ENCODE results near the gene RNF220. TPM values are rescaled to one million over a fixed set of nuclear protein-coding genes. Genes with fewer than 3 reads are reported as not detected.

Gene RNF220
- total and polyA plus RNA-seq, 12 donors = 41.8 to 82.5 (median 58.0) TPM

GRCh38 chr1:44481701-44482100 lies 76.6 kb downstream of the RNF220 start:
- Histone ChIP-seq H3K27me3 (no peaks in the 10 kb centered on the region), H3K4me3 (no peak overlapping the region), H3K27ac (no peak overlapping the region), H3K36me3 (no peaks in the 10 kb centered on the region), H3K4me1 (peaks cover 7 to 33% (median 24%) of the 10 kb centered on the region in 9 donors), H3K9me3 (no peaks in the 10 kb centered on the region)
- DNase-seq (no peak), ATAC-seq (no peak)
- WGBS, 2 donors = 76 to 80% methylated on average over 2 of the region's 2 CpGs
- TF ChIP-seq, protein P1, sequence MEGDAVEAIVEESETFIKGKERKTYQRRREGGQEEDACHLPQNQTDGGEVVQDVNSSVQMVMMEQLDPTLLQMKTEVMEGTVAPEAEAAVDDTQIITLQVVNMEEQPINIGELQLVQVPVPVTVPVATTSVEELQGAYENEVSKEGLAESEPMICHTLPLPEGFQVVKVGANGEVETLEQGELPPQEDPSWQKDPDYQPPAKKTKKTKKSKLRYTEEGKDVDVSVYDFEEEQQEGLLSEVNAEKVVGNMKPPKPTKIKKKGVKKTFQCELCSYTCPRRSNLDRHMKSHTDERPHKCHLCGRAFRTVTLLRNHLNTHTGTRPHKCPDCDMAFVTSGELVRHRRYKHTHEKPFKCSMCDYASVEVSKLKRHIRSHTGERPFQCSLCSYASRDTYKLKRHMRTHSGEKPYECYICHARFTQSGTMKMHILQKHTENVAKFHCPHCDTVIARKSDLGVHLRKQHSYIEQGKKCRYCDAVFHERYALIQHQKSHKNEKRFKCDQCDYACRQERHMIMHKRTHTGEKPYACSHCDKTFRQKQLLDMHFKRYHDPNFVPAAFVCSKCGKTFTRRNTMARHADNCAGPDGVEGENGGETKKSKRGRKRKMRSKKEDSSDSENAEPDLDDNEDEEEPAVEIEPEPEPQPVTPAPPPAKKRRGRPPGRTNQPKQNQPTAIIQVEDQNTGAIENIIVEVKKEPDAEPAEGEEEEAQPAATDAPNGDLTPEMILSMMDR (IDR thresholded peaks at IDR 0.05) = no peak
- intact Hi-C loops (cut with DNase I) = loop anchor here in 1 of 10 donors (10.0 kb wide), 1 partner anchor 57 kb away; no protein-coding TSS in a partner anchor

DNA sequence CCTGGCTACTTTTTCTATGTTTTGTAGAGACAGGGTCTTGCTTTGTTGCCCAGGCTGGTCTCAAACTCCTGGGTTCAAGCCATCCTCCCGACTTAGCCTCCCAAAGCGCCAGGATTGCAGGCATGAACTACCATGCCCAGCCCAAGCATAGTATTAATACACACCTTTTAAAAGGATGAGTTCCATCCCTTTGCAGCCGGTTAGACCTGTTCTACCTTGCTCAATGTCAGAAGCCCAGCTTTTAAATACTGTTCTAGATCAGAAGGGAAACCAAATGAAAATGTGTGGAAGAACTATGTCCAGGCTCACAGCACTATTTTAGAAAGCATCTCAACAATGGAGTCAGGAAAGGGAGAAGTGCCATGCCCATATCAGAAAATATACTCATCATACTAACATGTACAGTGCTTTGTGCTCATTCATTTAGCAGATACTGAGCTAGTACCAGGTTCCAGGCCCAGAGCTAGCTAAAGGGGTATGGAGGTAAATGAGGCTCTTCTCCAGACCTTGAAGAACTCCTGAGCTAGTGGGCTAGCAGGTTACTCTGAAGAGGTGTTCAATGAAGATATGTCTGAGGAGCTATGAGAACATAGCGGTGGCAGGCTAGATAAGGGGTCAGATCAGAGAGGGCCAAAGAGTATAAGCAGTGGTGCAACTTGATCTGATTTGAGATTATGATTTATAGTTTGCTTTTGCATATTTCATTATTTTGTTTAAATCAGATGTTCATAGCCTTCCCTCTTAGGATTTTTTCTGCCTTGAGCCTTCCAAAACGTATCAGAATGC lies 78.2 kb downstream of the RNF220 start:
- H3K27ac ChIP-seq = no peak overlapping the region
- H3K27me3 ChIP-seq = no peaks in the 10 kb centered on the region
- no peak for ATAC-seq
- 93 to 96% methylated on average over 5 of the region's 5 CpGs for WGBS, 2 donors
- H3K9me3 ChIP-seq = no peaks in the 10 kb centered on the region
- TF ChIP-seq, protein P1 (IDR thresholded peaks at IDR 0.05) = no peak
- peaks cover 7 to 34% (median 25%) of the 10 kb centered on the region in 9 donors for H3K4me1 ChIP-seq
- no peaks in the 10 kb centered on the region for H3K36me3 ChIP-seq
- intact Hi-C loops (cut with DNase I) = loop anchor here in 1 of 10 donors (10.0 kb wide), 1 partner anchor 58 kb away; no protein-coding TSS in a partner anchor
- H3K4me3 ChIP-seq = no peak overlapping the region
- DNase-seq = no peak

GRCh38 chr1:44484155-44484688 lies 79.2 kb downstream of the RNF220 start:
- TF ChIP-seq, protein P1 (IDR thresholded peaks at IDR 0.05) = peak in 1 of 9 donors; percentile 20
- H3K36me3 ChIP-seq = no peaks in the 10 kb centered on the region
- peaks cover 7 to 34% (median 25%) of the 10 kb centered on the region in 9 donors for H3K4me1 ChIP-seq
- H3K4me3 ChIP-seq = no peak overlapping the region
- no peaks in the 10 kb centered on the region for H3K27me3 ChIP-seq
- DNase-seq (no peak), ATAC-seq (peak in 7 of 8 donors; percentile 26 to 72 (median 49))
- intact Hi-C loops (cut with DNase I) = loop anchor here in 1 of 10 donors (10.0 kb wide), 1 partner anchor 59 kb away; no protein-coding TSS in a partner anchor
- H3K9me3 ChIP-seq = no peaks in the 10 kb centered on the region
- peak overlapping the region in 7 of 10 donors; percentile 23 to 89 (median 71) for H3K27ac ChIP-seq
- 43 to 44% methylated on average over 11 of the region's 11 CpGs for WGBS, 2 donors

GRCh38 chr1:44485229-44485933 lies 80.3 kb downstream of the RNF220 start:
- H3K9me3 ChIP-seq = peaks cover 0 to 2% (median 0%) of the 10 kb centered on the region in 11 donors
- peak overlapping the region; percentile 42 to 89 (median 64) for H3K27ac ChIP-seq
- TF ChIP-seq, protein P1 (IDR thresholded peaks at IDR 0.05) = no peak
- no peaks in the 10 kb centered on the region for H3K27me3 ChIP-seq
- no peaks in the 10 kb centered on the region for H3K36me3 ChIP-seq
- peak in 7 of 8 donors; percentile 44 to 94 (median 80) for ATAC-seq
- peak in 1 of 2 donors; percentile 43 for DNase-seq
- intact Hi-C loops (cut with DNase I) = loop anchor here in 1 of 10 donors (10.0 kb wide), 1 partner anchor 61 kb away; no protein-coding TSS in a partner anchor
- 39 to 48% methylated on average over 13 of the region's 13 CpGs for WGBS, 2 donors
- peak overlapping the region in 1 of 10 donors; percentile 15 for H3K4me3 ChIP-seq
- H3K4me1 ChIP-seq = peaks cover 7 to 34% (median 25%) of the 10 kb centered on the region in 9 donors

Measured in heart right ventricle (tissue), 16 donors.